ENCODE data around the gene FAM181B.

Gene FAM181B

DNA sequence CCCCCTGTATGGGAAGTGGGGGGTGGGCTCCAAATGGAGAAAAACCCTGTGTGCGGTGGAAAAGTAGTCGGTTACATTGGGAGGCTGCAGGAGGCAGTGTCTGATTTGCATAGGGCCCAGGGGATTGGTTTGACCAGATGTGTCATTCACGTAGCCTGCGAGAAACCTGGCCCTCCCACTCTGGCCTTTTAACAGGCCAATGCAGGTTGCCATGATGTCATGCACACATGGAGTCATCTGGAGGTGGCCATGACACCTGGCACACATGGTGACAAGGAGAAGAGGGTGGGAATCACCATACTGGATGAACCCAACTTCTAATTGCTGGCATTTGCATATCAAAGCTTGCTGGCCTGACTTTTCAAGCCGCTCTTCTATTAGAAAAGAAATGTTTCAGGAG is 50.6 kb downstream of the FAM181B start:
- DNase-seq (ENCODE audit: low read depth): no peak

DNA sequence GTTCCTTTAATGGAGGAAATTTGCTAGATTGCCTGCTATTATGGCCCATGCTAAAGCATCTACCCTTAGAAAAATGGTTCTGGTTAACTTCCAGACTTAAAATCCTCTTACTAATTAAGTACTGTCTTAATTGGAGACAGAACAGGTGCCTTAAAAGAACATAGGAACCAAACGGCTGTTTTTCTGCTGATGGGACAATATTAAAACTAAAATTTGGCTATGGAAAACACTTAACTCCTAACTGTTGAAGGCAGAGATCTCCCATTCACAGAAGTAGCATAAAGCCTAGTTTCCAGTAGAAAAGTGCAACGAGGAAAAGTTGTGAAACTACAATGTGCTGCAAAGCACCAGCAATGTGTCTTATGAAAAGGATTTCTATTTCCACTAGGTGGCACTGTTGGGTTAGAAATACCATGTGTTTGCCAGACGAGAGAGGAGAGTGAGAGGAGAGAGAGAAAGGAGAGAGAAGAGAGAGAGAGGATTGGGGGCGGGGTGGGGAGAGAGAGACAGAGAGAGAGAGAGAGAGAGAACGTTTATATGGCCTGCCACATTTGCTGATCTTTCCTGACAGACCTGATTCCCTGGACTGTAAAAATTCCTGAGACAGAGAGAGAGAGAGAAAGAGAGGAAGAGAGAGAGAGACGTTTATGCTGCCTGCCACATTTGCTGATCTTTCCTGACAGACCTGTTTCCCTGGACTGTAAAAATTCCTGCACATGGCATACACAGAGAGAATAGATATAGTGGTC is 51.5 kb downstream of the FAM181B start:
- no peak for DNase-seq (ENCODE audit: low read depth)

DNA sequence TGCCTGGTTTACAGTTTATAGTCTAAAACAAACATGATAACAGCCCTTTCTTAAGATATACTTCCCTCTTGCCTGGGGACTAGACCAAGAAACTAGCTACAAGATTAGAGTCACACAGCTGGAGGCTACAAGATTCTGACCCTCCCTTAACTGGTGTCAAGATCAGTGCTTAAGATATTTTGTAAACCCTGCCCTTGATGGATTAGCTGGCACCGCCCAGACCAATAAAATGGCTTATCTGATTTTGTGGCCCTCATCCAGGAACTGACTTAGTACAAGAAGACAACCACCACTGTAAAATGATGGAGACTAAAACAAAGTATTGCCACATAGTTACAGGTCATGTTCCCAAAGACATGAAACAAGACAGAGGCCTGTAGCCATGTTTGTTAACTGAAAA is 53.4 kb downstream of the FAM181B start:
- DNase-seq (ENCODE audit: low read depth): no peak
